Neural cell (in vitro differentiated cells): ENCODE data around the gene NTN3. TPM values are rescaled to one million over a fixed set of nuclear protein-coding genes. Genes with fewer than 3 reads are reported as not detected.

Source experiments
- H2AFZ ChIP-seq: fragments of 200-600, 300-800 bp; sonication (generic), shearing (Covaris generic); 2 replicates; pipeline ENCODE4 v1.6.0; 2014; ENCODE audit warnings: low read depth, mild to moderate bottlenecking, antibody characterized with exemption, low read length, moderate library complexity
- H3F3A ChIP-seq: fragments of 200-600 bp; shearing (Covaris generic); 2 replicates; pipeline ENCODE4 v1.6.1; 2016; ENCODE audit warnings: mild to moderate bottlenecking, moderate library complexity, mixed read lengths, antibody characterized with exemption, low read length; ENCODE audit not compliant: insufficient read depth, poor library complexity, severe bottlenecking
- H3K27ac ChIP-seq: fragments of 200-600, 300-800 bp; sonication (generic), shearing (Covaris generic); 2 replicates; pipeline ENCODE4 v1.5.1; 2014; ENCODE audit warnings: mild to moderate bottlenecking, low read length, moderate library complexity
- H3K27me3 ChIP-seq: fragments of 300-800, 200-600 bp; sonication (generic), shearing (Covaris generic); 2 replicates; pipeline ENCODE4 v1.6.0; 2014; ENCODE audit warnings: mild to moderate bottlenecking, low read depth, low read length, moderate library complexity; ENCODE audit not compliant: insufficient read depth
- H3K36me3 ChIP-seq: fragments of 300-800, 200-600 bp; sonication (generic), shearing (Covaris generic); 2 replicates; pipeline ENCODE4 v1.5.1; 2014; ENCODE audit warnings: mild to moderate bottlenecking, antibody characterized with exemption, low read length, moderate library complexity; ENCODE audit not compliant: insufficient read depth
- H3K4me2 ChIP-seq: fragments of 300-800, 200-600 bp; sonication (generic), shearing (Covaris generic); 2 replicates; pipeline ENCODE4 v1.6.0; 2014; ENCODE audit warnings: mild to moderate bottlenecking, low read length
- H3K4me3 ChIP-seq: fragments of 300-800, 200-600 bp; sonication (generic), shearing (Covaris generic); 2 replicates; pipeline ENCODE4 v1.5.1; 2014; ENCODE audit warnings: mild to moderate bottlenecking, low read length, moderate library complexity
- H3K79me2 ChIP-seq: fragments of 200-600 bp; shearing (Covaris generic); replicated peaks from 2 replicates; pipeline ENCODE4 v1.6.0; 2014; ENCODE audit warnings: mild to moderate bottlenecking, low read length, moderate library complexity; ENCODE audit not compliant: insufficient read depth
- H3K9ac ChIP-seq: fragments of 300-800, 200-600 bp; sonication (generic), shearing (Covaris generic); 2 replicates; pipeline ENCODE4 v1.6.1; 2016; ENCODE audit warnings: mild to moderate bottlenecking, low read length, mixed read lengths
- H3K9me2 ChIP-seq: fragments of 200-600 bp; shearing (Covaris generic); 2 replicates; pipeline ENCODE4 v1.6.1; 2016; ENCODE audit warnings: mild to moderate bottlenecking, low read length, mixed read lengths; ENCODE audit not compliant: insufficient read depth
- H3K9me3 ChIP-seq: fragments of 200-600, 300-800 bp; sonication (generic), shearing (Covaris generic); 2 replicates; pipeline ENCODE4 v1.6.1; 2016; ENCODE audit warnings: mild to moderate bottlenecking, mixed run types, low read length, moderate library complexity, mixed read lengths
- H4K20me1 ChIP-seq: fragments of 200-600 bp; shearing (Covaris generic); 2 replicates; pipeline ENCODE4 v1.6.1; 2016; ENCODE audit warnings: mild to moderate bottlenecking, mixed run types; ENCODE audit not compliant: insufficient read depth
- CTCF ChIP-seq: fragments of 450-650 bp; IDR thresholded peaks from 2 replicates; pipeline ENCODE4 v1.5.1; 2014; ENCODE audit warnings: antibody characterized with exemption, mild to moderate bottlenecking, moderate library complexity; ENCODE audit not compliant: poor library complexity, severe bottlenecking
- EP300 ChIP-seq: fragments of 450-650 bp; conservative IDR thresholded peaks from 2 replicates; pipeline ENCODE4 v1.6.1; 2014; ENCODE audit warnings: antibody characterized with exemption, mild to moderate bottlenecking, moderate library complexity; ENCODE audit not compliant: poor library complexity, severe bottlenecking
- EZH2 ChIP-seq: fragments of 200-600, 300-800 bp; shearing (Covaris generic), sonication (generic); IDR thresholded peaks from 2 replicates; pipeline ENCODE4 v1.6.1; 2014; ENCODE audit warnings: antibody characterized with exemption, low read length, borderline replicate concordance, mild to moderate bottlenecking; ENCODE audit not compliant: insufficient read depth, poor library complexity, severe bottlenecking
- MXI1 ChIP-seq: fragments of 450-650 bp; conservative IDR thresholded peaks from 2 replicates; pipeline ENCODE4 v1.6.1; 2014; ENCODE audit warnings: antibody characterized with exemption, mild to moderate bottlenecking; ENCODE audit not compliant: poor library complexity, severe bottlenecking
- POLR2AphosphoS5 ChIP-seq: IDR thresholded peaks from 2 replicates; pipeline ENCODE4 v1.6.1; 2012
- RAD21 ChIP-seq: fragments of 450-650 bp; conservative IDR thresholded peaks from 2 replicates; pipeline ENCODE4 v1.6.1; 2014; ENCODE audit warnings: antibody characterized with exemption, mild to moderate bottlenecking, moderate library complexity
- REST ChIP-seq: IDR thresholded peaks from 2 replicates; pipeline ENCODE4 v1.6.1; 2012; ENCODE audit warnings: borderline replicate concordance
- SMC3 ChIP-seq: fragments of 450-650 bp; conservative IDR thresholded peaks from 2 replicates; pipeline ENCODE4 v1.6.1; 2014; ENCODE audit warnings: antibody characterized with exemption, mild to moderate bottlenecking, moderate library complexity; ENCODE audit not compliant: poor library complexity
- TAF1 ChIP-seq: IDR thresholded peaks from 2 replicates; pipeline ENCODE4 v1.6.1; 2012; ENCODE audit warnings: low read depth
- polyA plus RNA-seq: library from polyadenylated mRNA; depleted of rRNA; stranded (reverse); fragments of >200 nt; gene quantifications from 2 replicates; pipeline ENCODE4 v1.2.3, GENCODE V29; 2014

The NTN3 gene
- polyA plus RNA-seq, 1 donor from 2014 or later, result 1.2 TPM

GRCh38 chr16:2457946-2458345 is 13.2 kb upstream of the NTN3 start:
- Histone ChIP-seq H3K4me2 (no peak overlapping the region), H3K27ac (no peak overlapping the region), H3F3A (no peaks in the 10 kb centered on the region), H2AFZ (no peak overlapping the region), H3K36me3 (no peaks in the 10 kb centered on the region), H4K20me1 (no peaks in the 10 kb centered on the region), H3K4me3 (no peak overlapping the region), H3K9me3 (no peaks in the 10 kb centered on the region), H3K79me2 (no peaks in the 10 kb centered on the region), H3K9ac (no peak overlapping the region), H3K9me2 (no peaks in the 10 kb centered on the region), H3K27me3 (no peaks in the 10 kb centered on the region)
- TF ChIP-seq CTCF, result no peak
- TF ChIP-seq EZH2, result no peak
- TF ChIP-seq POLR2AphosphoS5, result no peak
- TF ChIP-seq EP300, result no peak
- no peak for TF ChIP-seq REST

GRCh38 chr16:2458887-2459646 is 12.0 kb upstream of the NTN3 start:
- no peaks in the 10 kb centered on the region for H3K9me2 ChIP-seq
- peak overlapping the region; percentile 74 for H3K4me2 ChIP-seq
- H2AFZ ChIP-seq, result no peak overlapping the region
- no peaks in the 10 kb centered on the region for H3K36me3 ChIP-seq
- peak overlapping the region; percentile 66 for H3K4me3 ChIP-seq
- peak overlapping the region; percentile 52 for H3K9ac ChIP-seq
- H3K9me3 ChIP-seq, result no peaks in the 10 kb centered on the region
- H4K20me1 ChIP-seq, result no peaks in the 10 kb centered on the region
- TF ChIP-seq MXI1 (no peak), EP300 (no peak), TAF1 (no peak), EZH2 (no peak), SMC3 (no peak), REST (no peak), POLR2AphosphoS5 (no peak), RAD21 (no peak), CTCF (no peak)
- no peaks in the 10 kb centered on the region for H3K79me2 ChIP-seq
- H3K27ac ChIP-seq, result no peak overlapping the region
- H3F3A ChIP-seq, result no peaks in the 10 kb centered on the region
- no peaks in the 10 kb centered on the region for H3K27me3 ChIP-seq
